Effector memory CD8-positive, alpha-beta T cell (primary cell): ENCODE data around the gene SF3A2.

Source experiments
- ATAC-seq: fragments of 150-1000 bp; cut with Tn5 transposase; replicated peaks from 2 replicates; pipeline ENCODE4 v1.10.0; 2021; ENCODE audit warnings: mild to moderate bottlenecking, moderate library complexity
- DNase-seq, 3 experiments: peaks; one replicate each; pipeline ENCODE4 v3.0.0; 2021
- H3K27ac Mint-ChIP-seq, 2 donors: one replicate each; pipeline ENCODE4 v1.8.0; 2022; ENCODE audit warnings: mild to moderate bottlenecking in 2 of 2, mixed read lengths in 2 of 2, moderate library complexity in 2 of 2
- H3K27me3 Mint-ChIP-seq, 2 donors: one replicate each; pipeline ENCODE4 v1.8.0; 2022; ENCODE audit warnings: mixed read lengths in 2 of 2
- H3K36me3 Mint-ChIP-seq: one replicate; pipeline ENCODE4 v1.8.0; 2022; ENCODE audit warnings: mild to moderate bottlenecking, moderate library complexity, mixed read lengths; ENCODE audit not compliant: insufficient read depth
- H3K4me1 Mint-ChIP-seq, 2 donors: one replicate each; pipeline ENCODE4 v1.8.0; 2022; ENCODE audit warnings: low read depth in 2 of 2, mixed read lengths in 2 of 2
- H3K4me3 Mint-ChIP-seq, 2 donors: one replicate each; pipeline ENCODE4 v1.8.0; 2022; ENCODE audit warnings: mild to moderate bottlenecking in 2 of 2, mixed read lengths in 2 of 2, moderate library complexity in 2 of 2
- H3K9me3 Mint-ChIP-seq, 2 donors: one replicate each; pipeline ENCODE4 v1.8.0; 2022; ENCODE audit warnings: mixed read lengths in 2 of 2

SF3A2 gene

DNA sequence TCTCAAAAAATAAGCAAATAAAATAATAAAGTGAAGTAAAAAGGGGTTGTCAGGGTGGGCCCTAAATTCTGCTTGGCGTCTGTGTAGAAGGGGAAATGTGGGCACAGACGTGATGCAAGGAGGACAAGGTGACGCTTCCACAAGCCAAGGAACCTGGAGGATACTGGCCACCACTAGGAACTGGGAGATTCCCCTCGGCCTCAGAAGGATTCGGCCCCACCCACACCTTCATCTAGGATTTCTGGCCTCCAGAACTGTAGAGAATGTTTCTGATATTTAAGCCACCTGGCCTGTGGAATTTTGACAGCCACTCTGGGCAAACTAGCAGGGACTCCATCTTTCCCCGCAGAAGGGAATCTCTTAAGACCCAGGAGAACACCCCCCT is 1.6 kb upstream of the SF3A2 start:
- ATAC-seq = no peak
- H3K27ac Mint-ChIP-seq = peak overlapping the region; percentile 83 to 91
- peaks cover 43 to 51% of the 10 kb centered on the region in 2 donors for H3K4me1 Mint-ChIP-seq
- DNase-seq = no peak
- no peaks in the 10 kb centered on the region for H3K27me3 Mint-ChIP-seq
- peaks cover 58% of the 10 kb centered on the region for H3K36me3 Mint-ChIP-seq
- no peaks in the 10 kb centered on the region for H3K9me3 Mint-ChIP-seq
- peak overlapping the region; percentile 90 to 96 for H3K4me3 Mint-ChIP-seq

DNA sequence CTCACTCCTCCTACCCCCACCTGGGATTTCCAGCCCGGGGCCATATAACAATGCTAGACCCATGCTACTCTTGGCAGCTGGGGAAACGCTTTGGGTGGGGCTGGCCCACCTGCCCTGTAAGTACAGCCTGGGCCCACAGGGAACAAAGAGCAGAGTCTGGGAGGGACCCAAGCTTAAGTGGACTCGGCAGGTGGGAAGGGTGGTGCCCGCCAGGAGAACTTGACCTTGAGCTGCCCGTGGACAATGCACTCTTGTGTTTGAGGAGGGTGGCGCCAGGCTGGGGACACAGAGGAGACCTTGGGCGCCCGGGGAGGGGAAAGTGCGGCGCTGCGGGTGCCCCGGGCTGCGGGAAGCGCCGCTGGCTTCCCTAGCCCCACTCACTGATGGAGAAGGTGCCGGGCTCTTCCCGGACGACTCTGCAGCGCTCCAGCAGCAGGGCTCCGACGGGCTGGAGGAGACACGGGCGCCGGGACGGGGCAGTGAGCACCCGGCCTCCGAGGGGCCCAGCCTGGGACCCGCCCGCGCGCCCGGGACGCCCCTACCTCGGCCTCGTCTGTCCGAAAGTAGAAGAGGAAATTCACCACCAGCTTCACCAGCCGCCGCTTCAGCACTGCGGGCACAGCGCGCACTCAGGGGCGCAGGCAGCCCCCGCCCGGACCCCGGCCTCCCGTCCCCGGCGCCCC is 1.1 kb upstream of the SF3A2 start:
- no peaks in the 10 kb centered on the region for H3K9me3 Mint-ChIP-seq
- H3K27ac Mint-ChIP-seq = peak overlapping the region; percentile 91 to 98
- no peak for DNase-seq
- H3K36me3 Mint-ChIP-seq = peaks cover 53% of the 10 kb centered on the region
- H3K4me1 Mint-ChIP-seq = peaks cover 49 to 56% of the 10 kb centered on the region in 2 donors
- no peak for ATAC-seq
- H3K27me3 Mint-ChIP-seq = no peaks in the 10 kb centered on the region
- H3K4me3 Mint-ChIP-seq = peak overlapping the region; percentile 90 to 96

DNA sequence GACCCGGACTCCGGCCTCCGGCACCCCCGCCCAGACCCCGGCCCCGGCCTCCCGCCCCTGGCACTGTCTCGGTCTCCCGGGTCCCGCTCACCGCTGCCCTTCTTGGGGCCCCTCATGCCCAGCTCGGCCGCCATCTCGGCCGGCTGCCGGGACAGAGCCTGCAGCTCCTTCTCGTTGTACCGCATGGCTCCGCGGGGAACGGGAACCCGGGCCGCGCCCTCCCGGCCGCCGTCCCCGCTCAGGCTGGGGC is 635 bp upstream of the SF3A2 start:
- DNase-seq (no peak), ATAC-seq (no peak)
- Mint-ChIP-seq H3K4me1 (peaks cover 53 to 59% of the 10 kb centered on the region in 2 donors), H3K9me3 (no peaks in the 10 kb centered on the region), H3K4me3 (peak overlapping the region; percentile 90 to 96), H3K27ac (peak overlapping the region; percentile 98 to 100), H3K27me3 (no peaks in the 10 kb centered on the region), H3K36me3 (peaks cover 53% of the 10 kb centered on the region)

DNA sequence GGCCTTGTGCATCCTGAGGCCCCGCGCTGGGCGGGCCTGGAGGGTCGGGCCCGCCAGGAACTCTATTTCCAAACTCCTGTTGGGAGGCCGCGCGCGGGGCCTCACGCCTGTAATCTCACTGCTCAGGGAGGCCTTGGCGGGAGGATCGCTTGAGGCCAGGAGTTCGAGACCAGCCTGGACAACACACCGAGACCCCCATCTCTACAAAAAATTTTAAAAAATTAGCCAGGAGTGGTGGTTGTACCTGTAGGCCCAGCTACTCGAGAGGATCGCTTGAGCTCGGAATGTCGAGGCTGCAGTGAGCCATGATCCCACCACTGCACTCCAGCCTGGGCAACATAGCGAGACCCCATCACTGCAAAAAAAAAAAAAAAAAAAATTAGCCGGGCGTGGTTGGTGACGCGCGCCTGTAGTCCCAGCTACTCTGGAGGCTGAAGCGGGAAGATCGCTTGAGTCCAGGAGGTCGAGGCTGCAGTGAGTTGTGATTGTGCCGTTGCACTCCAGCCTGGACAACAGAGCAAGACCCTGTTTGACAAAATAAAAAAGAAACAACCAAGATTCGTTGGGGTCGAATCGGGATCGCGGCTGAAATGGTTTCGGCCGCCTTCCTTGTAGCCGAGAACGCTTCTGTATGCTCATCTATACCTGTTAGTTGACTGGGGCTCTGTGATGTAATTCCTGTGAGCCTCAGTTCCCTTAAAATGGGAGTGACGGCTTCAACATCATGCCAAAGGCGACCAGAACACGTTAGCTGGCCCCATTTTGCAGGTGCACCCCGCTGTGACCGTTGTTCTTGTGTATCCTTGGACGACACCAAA is 636 bp downstream of the SF3A2 start:
- Mint-ChIP-seq H3K4me1 (peaks cover 64 to 68% of the 10 kb centered on the region in 2 donors), H3K9me3 (no peaks in the 10 kb centered on the region), H3K36me3 (peaks cover 51% of the 10 kb centered on the region), H3K27ac (peak overlapping the region; percentile 98 to 100), H3K27me3 (no peaks in the 10 kb centered on the region), H3K4me3 (peak overlapping the region; percentile 90 to 96)
- DNase-seq (no peak), ATAC-seq (no peak)

DNA sequence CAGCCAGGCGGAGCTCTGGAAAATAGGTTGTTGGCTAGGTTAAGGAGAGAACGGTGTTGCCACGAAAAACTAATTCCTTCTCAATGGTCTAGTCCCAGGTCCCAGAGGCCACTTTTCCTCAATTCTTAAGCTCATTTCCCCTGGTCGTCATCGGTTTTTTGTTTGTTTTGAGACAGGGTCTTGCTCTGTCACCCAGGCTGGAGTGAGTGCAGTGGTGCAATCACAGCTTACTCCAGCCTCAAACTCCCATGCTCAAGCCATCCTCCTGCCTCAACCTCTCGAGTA is 1.2 kb downstream of the SF3A2 start:
- Mint-ChIP-seq H3K4me1 (peaks cover 69 to 73% of the 10 kb centered on the region in 2 donors), H3K4me3 (peak overlapping the region; percentile 90 to 96), H3K27ac (peak overlapping the region; percentile 98 to 100), H3K27me3 (no peaks in the 10 kb centered on the region), H3K9me3 (no peaks in the 10 kb centered on the region), H3K36me3 (peaks cover 51% of the 10 kb centered on the region)
- DNase-seq (no peak), ATAC-seq (no peak)

DNA sequence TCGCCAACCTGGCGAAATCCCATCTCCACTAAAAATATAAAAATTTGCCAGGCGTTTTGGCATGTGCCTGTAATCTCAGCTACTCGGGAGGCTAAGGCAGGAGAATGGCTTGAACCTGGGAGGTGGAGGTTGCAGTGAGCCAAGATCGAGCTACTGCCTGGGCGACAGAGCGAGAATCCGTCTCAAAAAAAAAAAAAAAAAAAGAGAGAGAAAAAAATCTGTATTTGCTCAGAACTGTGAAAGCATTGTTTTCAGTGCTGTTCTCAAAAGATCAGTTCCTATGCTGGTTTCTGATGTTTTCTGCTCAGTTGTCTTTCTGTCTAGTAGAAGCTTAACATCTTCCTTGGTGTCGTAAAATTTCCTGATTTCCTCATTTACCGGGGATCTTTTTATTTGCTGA is 2.5 kb downstream of the SF3A2 start:
- no peak for ATAC-seq
- Mint-ChIP-seq H3K4me3 (peak overlapping the region; percentile 90 to 96), H3K4me1 (peaks cover 67 to 70% of the 10 kb centered on the region in 2 donors), H3K36me3 (peaks cover 59% of the 10 kb centered on the region), H3K9me3 (no peaks in the 10 kb centered on the region), H3K27ac (peak overlapping the region; percentile 98 to 100), H3K27me3 (no peaks in the 10 kb centered on the region)
- no peak for DNase-seq

DNA sequence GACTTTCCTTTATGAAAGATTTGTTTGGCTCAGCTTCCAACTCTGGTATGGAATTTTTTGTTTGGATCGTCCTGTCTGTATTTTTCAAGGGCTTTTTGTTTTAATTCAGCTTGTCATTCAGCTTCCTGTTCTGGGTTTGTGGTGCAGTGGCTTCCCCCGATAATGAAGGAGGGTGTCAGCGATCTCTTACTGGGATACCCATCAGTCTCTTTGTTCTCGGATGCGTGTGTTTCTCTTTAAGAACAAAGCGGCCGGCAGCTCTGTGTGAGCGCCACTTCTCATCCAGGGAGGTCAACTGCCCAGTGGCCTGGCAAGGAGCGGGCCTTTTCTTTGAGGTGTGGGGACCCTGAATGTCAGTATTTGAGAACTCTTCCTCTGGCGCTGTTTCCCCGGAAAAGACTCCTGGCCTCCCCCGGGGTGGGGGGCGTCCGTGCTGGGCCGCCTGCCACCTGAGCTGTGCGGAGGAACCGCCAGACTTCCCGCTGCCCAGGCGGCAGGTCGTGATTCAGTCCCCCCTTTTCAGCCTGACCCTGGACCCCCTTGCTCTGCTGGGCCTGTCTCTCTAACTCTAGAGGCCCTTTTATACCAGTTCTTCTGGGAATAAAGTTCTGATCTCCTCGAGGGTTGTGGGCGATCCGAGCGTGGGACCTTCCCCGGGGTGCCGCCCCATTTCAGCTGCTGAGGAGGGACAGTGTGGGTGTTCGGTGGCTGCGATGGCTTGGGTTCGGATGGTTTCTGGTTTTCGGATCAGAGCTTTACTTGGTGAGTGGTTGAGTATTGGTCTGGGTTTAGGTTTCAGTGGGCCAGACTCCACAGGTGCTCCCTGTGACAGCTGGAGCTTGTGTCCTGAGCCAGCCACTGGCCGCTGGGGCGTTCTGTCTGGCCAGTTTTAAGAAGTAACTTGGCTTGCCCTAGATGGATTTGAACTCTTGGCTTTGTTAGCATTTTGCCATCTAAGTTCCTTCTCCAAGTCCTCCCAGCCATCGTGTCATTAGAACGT is 3.4 kb downstream of the SF3A2 start:
- Mint-ChIP-seq H3K36me3 (peaks cover 66% of the 10 kb centered on the region), H3K4me1 (peaks cover 58 to 63% of the 10 kb centered on the region in 2 donors), H3K27ac (peak overlapping the region; percentile 98 to 100), H3K9me3 (no peaks in the 10 kb centered on the region), H3K4me3 (peak overlapping the region; percentile 90 to 96), H3K27me3 (no peaks in the 10 kb centered on the region)
- ATAC-seq = peak; percentile 7
- DNase-seq = no peak

DNA sequence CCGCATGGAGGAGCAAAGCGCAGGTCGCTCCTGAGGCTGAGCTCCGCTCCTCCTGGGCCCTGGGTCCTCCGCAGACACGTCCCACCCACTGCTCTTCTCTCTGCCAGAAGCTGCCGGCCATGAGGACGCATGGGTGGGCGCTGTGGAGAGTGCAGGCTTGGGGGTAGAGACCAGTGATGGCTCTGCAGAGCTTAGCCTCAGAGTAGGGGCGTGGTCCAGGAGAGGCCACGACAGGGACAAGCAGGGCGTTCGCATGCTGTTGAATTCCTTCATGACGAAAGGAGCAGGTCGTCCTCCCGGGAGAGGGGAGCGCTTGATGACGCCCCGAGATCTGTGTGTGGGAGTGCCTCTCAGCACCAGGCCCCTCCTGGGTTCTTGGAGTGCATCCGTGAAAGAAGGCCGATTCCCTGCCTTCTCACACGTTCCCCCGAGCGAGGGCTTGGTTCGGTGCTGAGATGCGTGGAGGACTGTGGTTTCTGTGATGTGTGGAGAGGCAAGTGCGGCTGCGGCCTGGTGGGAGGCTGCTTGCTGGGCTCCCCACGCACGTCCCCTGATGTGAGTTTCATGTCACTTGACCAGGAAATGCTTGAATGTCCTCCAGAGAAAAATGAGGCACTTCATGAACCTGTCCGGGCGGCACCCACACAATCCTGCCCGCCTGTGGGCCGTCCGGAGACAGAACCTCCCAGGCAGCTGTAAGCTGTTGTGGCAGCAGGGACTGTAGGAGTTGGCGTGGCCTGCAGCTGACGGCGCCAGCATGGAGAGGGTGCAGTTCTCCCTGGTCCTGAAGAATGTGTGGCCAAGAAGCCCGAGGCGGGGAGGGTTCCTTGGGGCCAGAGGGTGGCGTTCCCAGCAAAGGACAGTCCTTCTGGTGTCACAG is 4.5 kb downstream of the SF3A2 start:
- Mint-ChIP-seq H3K36me3 (peaks cover 70% of the 10 kb centered on the region), H3K27me3 (no peaks in the 10 kb centered on the region), H3K9me3 (no peaks in the 10 kb centered on the region), H3K4me3 (peak overlapping the region; percentile 90 to 96), H3K4me1 (peaks cover 53 to 61% of the 10 kb centered on the region in 2 donors), H3K27ac (peak overlapping the region; percentile 98 to 100)
- ATAC-seq (no peak), DNase-seq (no peak)

DNA sequence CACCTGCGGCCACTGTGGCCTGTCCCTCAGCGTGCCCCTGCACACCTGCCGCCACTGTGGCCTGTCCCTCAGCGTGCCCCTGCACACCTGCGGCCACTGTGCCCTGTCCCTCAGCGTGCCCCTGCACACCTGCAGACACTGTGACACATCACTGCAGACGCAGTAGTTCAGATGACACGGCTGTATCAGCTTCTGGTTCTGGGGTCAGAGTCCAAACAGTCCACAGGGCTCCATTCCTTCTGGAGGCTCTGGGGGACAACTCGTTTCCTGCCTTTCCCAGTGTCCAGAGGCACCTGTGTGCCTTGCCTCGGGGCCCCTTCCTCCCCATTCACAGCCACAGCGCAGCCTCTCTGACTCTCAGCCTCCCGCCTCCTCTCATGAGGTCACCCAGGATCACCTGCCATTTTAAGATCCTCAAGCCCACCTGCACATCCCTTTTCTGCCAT is 5.5 kb downstream of the SF3A2 start:
- H3K9me3 Mint-ChIP-seq = no peaks in the 10 kb centered on the region
- ATAC-seq = no peak
- H3K4me1 Mint-ChIP-seq = peaks cover 50 to 55% of the 10 kb centered on the region in 2 donors
- H3K36me3 Mint-ChIP-seq = peaks cover 67% of the 10 kb centered on the region
- H3K27me3 Mint-ChIP-seq = no peaks in the 10 kb centered on the region
- H3K4me3 Mint-ChIP-seq = peak overlapping the region; percentile 90 to 96
- DNase-seq = no peak
- H3K27ac Mint-ChIP-seq = peak overlapping the region; percentile 83 to 88

DNA sequence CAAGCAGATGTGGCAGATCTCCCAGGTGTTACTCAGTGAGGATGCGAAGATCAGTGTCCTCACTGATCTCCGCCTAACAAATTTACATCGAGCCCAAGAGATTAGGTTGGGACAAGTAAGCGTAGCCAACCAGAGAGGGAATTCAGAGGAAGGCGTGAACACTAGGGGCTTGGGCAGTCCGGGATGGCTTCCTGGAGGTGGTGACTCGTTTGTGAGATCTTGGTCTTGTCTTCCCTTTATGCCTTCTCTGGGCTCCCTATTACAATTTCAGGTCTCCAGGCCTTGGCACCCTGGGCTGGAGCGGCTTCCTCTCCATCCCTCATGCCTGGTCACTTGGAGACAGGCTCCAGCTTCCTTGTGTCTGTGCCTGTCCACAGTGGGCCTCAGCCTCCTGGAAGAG is 6.2 kb downstream of the SF3A2 start:
- ATAC-seq = no peak
- Mint-ChIP-seq H3K27ac (peak overlapping the region; percentile 83 to 88), H3K27me3 (no peaks in the 10 kb centered on the region), H3K4me3 (peak overlapping the region; percentile 90 to 96), H3K9me3 (no peaks in the 10 kb centered on the region), H3K4me1 (peaks cover 44 to 49% of the 10 kb centered on the region in 2 donors), H3K36me3 (peaks cover 65% of the 10 kb centered on the region)
- DNase-seq = no peak

DNA sequence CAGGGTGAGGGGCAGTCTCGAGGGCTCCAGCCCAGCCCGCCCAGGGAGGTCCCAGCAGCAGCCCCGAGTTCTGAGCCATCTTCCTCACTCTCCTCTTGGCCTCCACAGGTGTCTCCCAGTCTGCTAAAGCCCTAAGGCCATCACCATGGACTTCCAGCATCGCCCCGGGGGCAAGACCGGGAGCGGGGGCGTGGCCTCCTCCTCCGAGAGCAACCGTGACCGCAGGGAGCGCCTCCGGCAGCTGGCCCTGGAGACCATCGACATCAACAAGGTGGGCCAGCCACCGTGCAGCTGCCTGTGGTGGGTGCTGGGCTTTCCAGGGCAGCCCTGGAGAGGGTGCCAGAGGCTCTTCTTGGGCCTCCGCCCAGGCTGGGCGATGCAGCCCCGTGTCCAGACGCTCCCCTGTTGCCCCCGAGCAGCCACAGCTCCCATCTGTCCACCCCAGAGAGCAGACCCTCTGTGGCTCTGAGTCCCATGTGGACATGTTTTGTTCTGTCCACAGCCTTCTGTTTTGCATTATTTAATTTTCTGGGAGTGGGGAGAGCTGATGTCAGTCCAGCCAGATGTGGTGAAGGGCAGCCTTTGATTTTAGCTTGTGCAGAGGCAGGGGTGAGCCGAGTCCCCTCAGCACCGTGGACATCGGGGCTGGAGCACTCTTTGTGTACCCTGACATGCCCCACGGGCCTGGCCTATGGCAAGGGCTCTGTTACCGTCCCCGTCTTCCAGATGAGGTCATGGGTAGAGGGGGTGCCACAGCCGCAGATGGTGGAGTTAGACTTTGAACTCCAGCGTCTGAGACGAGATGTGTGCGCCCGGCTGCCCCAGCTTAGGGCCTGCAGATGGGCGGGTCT is 6.9 kb downstream of the SF3A2 start:
- ATAC-seq (no peak), DNase-seq (no peak)
- Mint-ChIP-seq H3K4me1 (peaks cover 37 to 43% of the 10 kb centered on the region in 2 donors), H3K27ac (no peak overlapping the region), H3K27me3 (no peaks in the 10 kb centered on the region), H3K36me3 (peaks cover 63% of the 10 kb centered on the region), H3K4me3 (peak overlapping the region in 1 of 2 donors; percentile 25), H3K9me3 (no peaks in the 10 kb centered on the region)

DNA sequence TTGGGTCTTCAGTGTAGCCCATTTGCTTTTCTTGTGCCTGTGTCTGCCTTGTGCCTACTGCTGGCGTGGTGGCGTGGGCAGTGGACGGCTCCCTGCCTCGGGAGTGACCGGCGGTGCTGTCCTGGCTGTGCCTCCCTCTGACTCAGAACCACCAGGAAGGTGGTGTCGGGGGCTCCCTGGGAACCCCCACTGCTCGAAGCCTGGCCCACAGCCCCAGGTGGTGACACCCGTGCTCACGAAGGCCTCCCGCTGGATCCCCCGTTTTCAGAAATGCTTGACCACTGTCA is 7.4 kb downstream of the SF3A2 start:
- no peaks in the 10 kb centered on the region for H3K27me3 Mint-ChIP-seq
- DNase-seq = no peak
- H3K4me3 Mint-ChIP-seq = no peak overlapping the region

More for the DNA sequence above, 7.4 kb downstream of the SF3A2 start:
- Mint-ChIP-seq H3K9me3 (no peaks in the 10 kb centered on the region), H3K27ac (no peak overlapping the region), H3K36me3 (peaks cover 63% of the 10 kb centered on the region), H3K4me1 (peaks cover 31 to 39% of the 10 kb centered on the region in 2 donors)
- ATAC-seq = no peak
